ENCODE measurements around the gene PDCL2.

Gene PDCL2

DNA sequence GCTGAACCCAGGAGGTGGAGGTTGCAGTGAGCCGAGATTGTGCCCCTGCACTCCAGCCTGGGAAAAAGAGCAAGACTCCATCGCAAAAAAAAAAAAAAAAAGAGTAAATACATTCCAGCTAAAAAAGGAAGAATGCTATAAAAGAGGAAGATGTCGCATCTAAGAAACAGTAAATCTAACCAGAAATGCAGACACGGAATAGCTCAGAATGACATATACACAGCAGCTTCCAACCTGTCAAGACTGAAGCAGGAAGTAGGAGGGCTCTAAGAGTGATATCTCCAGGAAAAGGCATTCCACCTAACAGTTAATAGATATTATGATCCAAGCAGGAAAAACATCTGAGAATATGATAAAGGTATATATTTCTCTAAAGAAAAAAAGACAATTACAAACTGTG lies 61.4 kb downstream of the PDCL2 start:
- no peaks in the 10 kb centered on the region for H3K9me3 ChIP-seq (ENCODE audit: insufficient read depth, low read depth, low read length)
- H3K79me2 ChIP-seq (ENCODE audit: insufficient read depth, low read length), result no peaks in the 10 kb centered on the region
- no peaks in the 10 kb centered on the region for H3K4me1 ChIP-seq (ENCODE audit: insufficient read depth, low read length, poor library complexity, severe bottlenecking)
- no peak overlapping the region for H3K4me2 ChIP-seq (ENCODE audit: low read depth, low read length, poor library complexity, severe bottlenecking)
- H3F3A ChIP-seq (ENCODE audit: low read depth), result no peaks in the 10 kb centered on the region
- no peaks in the 10 kb centered on the region for H3K9me2 ChIP-seq (replicated peaks; ENCODE audit: low read depth, low read length)
- H3K27me3 ChIP-seq (ENCODE audit: insufficient read depth, low read length, poor library complexity, severe bottlenecking), result no peaks in the 10 kb centered on the region
- no peaks in the 10 kb centered on the region for H4K20me1 ChIP-seq (ENCODE audit: insufficient read depth, low read length, poor library complexity, severe bottlenecking)
- no peak overlapping the region for H3K9ac ChIP-seq (ENCODE audit: low read depth, low read length, poor library complexity, severe bottlenecking)
- H3K4me3 ChIP-seq (ENCODE audit: low read length, poor library complexity, severe bottlenecking), result no peak overlapping the region
- H2AFZ ChIP-seq (ENCODE audit: low read length), result no peak overlapping the region
- TF ChIP-seq, protein P1, sequence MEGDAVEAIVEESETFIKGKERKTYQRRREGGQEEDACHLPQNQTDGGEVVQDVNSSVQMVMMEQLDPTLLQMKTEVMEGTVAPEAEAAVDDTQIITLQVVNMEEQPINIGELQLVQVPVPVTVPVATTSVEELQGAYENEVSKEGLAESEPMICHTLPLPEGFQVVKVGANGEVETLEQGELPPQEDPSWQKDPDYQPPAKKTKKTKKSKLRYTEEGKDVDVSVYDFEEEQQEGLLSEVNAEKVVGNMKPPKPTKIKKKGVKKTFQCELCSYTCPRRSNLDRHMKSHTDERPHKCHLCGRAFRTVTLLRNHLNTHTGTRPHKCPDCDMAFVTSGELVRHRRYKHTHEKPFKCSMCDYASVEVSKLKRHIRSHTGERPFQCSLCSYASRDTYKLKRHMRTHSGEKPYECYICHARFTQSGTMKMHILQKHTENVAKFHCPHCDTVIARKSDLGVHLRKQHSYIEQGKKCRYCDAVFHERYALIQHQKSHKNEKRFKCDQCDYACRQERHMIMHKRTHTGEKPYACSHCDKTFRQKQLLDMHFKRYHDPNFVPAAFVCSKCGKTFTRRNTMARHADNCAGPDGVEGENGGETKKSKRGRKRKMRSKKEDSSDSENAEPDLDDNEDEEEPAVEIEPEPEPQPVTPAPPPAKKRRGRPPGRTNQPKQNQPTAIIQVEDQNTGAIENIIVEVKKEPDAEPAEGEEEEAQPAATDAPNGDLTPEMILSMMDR (conservative IDR thresholded peaks at IDR 0.05; ENCODE audit: low read length), result no peak
- no peak for TF ChIP-seq EZH2phosphoT487 (IDR thresholded peaks at IDR 0.05; ENCODE audit: borderline replicate concordance)
- H3K36me3 ChIP-seq (ENCODE audit: insufficient read depth, low read length), result no peaks in the 10 kb centered on the region

DNA sequence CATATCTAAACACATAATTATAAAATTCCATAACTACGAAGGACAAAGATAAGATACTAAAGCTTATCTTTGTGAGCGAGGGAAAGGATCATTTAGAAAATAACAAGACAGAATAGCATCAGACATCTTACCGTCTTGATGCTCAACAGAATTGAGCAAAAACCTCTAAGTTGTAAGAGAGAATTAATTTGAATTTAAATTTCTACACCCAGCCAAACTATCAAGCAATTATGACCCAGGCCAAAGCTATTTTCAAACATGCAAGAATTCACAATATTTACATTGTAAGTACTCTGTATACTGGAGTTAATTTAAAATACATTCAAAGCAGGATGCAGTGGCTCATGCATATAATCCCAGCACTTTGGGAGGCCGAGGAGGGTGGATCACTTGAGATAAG lies 61.9 kb downstream of the PDCL2 start:
- Histone ChIP-seq H3K79me2 (ENCODE audit: insufficient read depth, low read length) (no peaks in the 10 kb centered on the region), H3K4me2 (ENCODE audit: low read depth, low read length, poor library complexity, severe bottlenecking) (no peak overlapping the region), H3K4me3 (ENCODE audit: low read length, poor library complexity, severe bottlenecking) (no peak overlapping the region), H3K36me3 (ENCODE audit: insufficient read depth, low read length) (no peaks in the 10 kb centered on the region), H3K9me2 (replicated peaks; ENCODE audit: low read depth, low read length) (no peaks in the 10 kb centered on the region), H4K20me1 (ENCODE audit: insufficient read depth, low read length, poor library complexity, severe bottlenecking) (no peaks in the 10 kb centered on the region), H3K9ac (ENCODE audit: low read depth, low read length, poor library complexity, severe bottlenecking) (no peak overlapping the region), H3F3A (ENCODE audit: low read depth) (no peaks in the 10 kb centered on the region), H2AFZ (ENCODE audit: low read length) (no peak overlapping the region), H3K4me1 (ENCODE audit: insufficient read depth, low read length, poor library complexity, severe bottlenecking) (no peaks in the 10 kb centered on the region), H3K27me3 (ENCODE audit: insufficient read depth, low read length, poor library complexity, severe bottlenecking) (no peaks in the 10 kb centered on the region), H3K9me3 (ENCODE audit: insufficient read depth, low read depth, low read length) (no peaks in the 10 kb centered on the region)
- no peak for TF ChIP-seq EZH2phosphoT487 (IDR thresholded peaks at IDR 0.05; ENCODE audit: borderline replicate concordance)
- TF ChIP-seq, protein P1 (conservative IDR thresholded peaks at IDR 0.05; ENCODE audit: low read length), result no peak

DNA sequence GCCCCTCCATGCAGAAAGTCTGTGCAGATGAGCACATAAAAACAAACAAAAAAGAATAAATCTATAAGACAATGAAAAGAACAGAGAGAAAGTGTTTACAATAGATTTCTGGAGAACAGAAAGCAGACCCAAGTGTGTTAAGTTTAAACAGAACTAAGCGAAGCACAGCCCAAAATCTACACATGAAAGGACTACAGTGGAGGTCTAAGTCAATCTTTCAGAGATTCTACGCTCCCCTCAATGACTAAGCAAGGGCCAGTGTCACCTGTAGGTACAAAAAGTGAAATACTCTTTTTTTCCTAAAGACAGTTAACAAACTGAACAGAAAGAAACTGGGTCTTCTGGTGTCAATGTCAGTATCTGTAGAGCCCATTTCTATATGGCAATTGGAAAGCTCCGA lies 63.6 kb downstream of the PDCL2 start:
- no peak overlapping the region for H2AFZ ChIP-seq (ENCODE audit: low read length)
- no peaks in the 10 kb centered on the region for H3K9me2 ChIP-seq (replicated peaks; ENCODE audit: low read depth, low read length)
- H3F3A ChIP-seq (ENCODE audit: low read depth), result no peaks in the 10 kb centered on the region
- no peak overlapping the region for H3K9ac ChIP-seq (ENCODE audit: low read depth, low read length, poor library complexity, severe bottlenecking)
- H3K4me2 ChIP-seq (ENCODE audit: low read depth, low read length, poor library complexity, severe bottlenecking), result no peak overlapping the region
- H3K27me3 ChIP-seq (ENCODE audit: insufficient read depth, low read length, poor library complexity, severe bottlenecking), result no peaks in the 10 kb centered on the region
- no peaks in the 10 kb centered on the region for H4K20me1 ChIP-seq (ENCODE audit: insufficient read depth, low read length, poor library complexity, severe bottlenecking)
- TF ChIP-seq EZH2phosphoT487 (IDR thresholded peaks at IDR 0.05; ENCODE audit: borderline replicate concordance), result no peak
- TF ChIP-seq, protein P1 (conservative IDR thresholded peaks at IDR 0.05; ENCODE audit: low read length), result no peak
- H3K9me3 ChIP-seq (ENCODE audit: insufficient read depth, low read depth, low read length), result no peaks in the 10 kb centered on the region
- no peaks in the 10 kb centered on the region for H3K79me2 ChIP-seq (ENCODE audit: insufficient read depth, low read length)
- H3K4me1 ChIP-seq (ENCODE audit: insufficient read depth, low read length, poor library complexity, severe bottlenecking), result no peaks in the 10 kb centered on the region
- no peak overlapping the region for H3K4me3 ChIP-seq (ENCODE audit: low read length, poor library complexity, severe bottlenecking)
- no peaks in the 10 kb centered on the region for H3K36me3 ChIP-seq (ENCODE audit: insufficient read depth, low read length)

Measured in Loucy (cell line).